ENCODE results near the gene CHCHD3.

- TF ChIP-seq, protein P1, sequence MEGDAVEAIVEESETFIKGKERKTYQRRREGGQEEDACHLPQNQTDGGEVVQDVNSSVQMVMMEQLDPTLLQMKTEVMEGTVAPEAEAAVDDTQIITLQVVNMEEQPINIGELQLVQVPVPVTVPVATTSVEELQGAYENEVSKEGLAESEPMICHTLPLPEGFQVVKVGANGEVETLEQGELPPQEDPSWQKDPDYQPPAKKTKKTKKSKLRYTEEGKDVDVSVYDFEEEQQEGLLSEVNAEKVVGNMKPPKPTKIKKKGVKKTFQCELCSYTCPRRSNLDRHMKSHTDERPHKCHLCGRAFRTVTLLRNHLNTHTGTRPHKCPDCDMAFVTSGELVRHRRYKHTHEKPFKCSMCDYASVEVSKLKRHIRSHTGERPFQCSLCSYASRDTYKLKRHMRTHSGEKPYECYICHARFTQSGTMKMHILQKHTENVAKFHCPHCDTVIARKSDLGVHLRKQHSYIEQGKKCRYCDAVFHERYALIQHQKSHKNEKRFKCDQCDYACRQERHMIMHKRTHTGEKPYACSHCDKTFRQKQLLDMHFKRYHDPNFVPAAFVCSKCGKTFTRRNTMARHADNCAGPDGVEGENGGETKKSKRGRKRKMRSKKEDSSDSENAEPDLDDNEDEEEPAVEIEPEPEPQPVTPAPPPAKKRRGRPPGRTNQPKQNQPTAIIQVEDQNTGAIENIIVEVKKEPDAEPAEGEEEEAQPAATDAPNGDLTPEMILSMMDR (conservative IDR thresholded peaks at IDR 0.05), result no peak
- TF ChIP-seq EZH2 (IDR thresholded peaks at IDR 0.05; ENCODE audit: low read depth), result no peak
Observed at GRCh38 chr7:132998763-132999162, 83.1 kb downstream of the CHCHD3 start.

Measured in PC-9 (cell line).